Loucy (cell line): ENCODE data around the gene CYP2A13.
"Not testable (repeated sequence)": the region's sequence is repeated elsewhere in the genome, so short reads cannot be mapped to it uniquely, and the experiment has no call there.

Source experiments
- H2AFZ ChIP-seq: fragments of 200-600 bp; sonication (generic); 2 replicates; pipeline ENCODE4 v1.6.0; 2016; ENCODE audit warnings: antibody characterized with exemption, mild to moderate bottlenecking, low read length, moderate library complexity
- H3F3A ChIP-seq: fragments of 200-600 bp; 2 replicates; pipeline ENCODE4 v1.6.0; 2016; ENCODE audit warnings: antibody characterized with exemption, low read depth, mild to moderate bottlenecking
- H3K27me3 ChIP-seq: fragments of 200-600 bp; sonication (generic); 2 replicates; pipeline ENCODE4 v1.6.1; 2014; ENCODE audit warnings: low read length, mild to moderate bottlenecking; ENCODE audit not compliant: insufficient read depth, poor library complexity, severe bottlenecking
- H3K36me3 ChIP-seq: fragments of 200-600 bp; sonication (generic); 2 replicates; pipeline ENCODE4 v1.6.1; 2016; ENCODE audit warnings: low read length; ENCODE audit not compliant: insufficient read depth
- H3K4me1 ChIP-seq: fragments of 200-600 bp; sonication (generic); 2 replicates; pipeline ENCODE4 v1.5.1; 2014; ENCODE audit warnings: low read length, mild to moderate bottlenecking; ENCODE audit not compliant: insufficient read depth, poor library complexity, severe bottlenecking
- H3K4me2 ChIP-seq: fragments of 200-600 bp; sonication (generic); 2 replicates; pipeline ENCODE4 v1.6.0; 2014; ENCODE audit warnings: antibody characterized with exemption, low read length, low read depth, mild to moderate bottlenecking; ENCODE audit not compliant: poor library complexity, severe bottlenecking
- H3K4me3 ChIP-seq: fragments of 200-600 bp; sonication (generic); 2 replicates; pipeline ENCODE4 v1.5.1; 2014; ENCODE audit warnings: low read length, mild to moderate bottlenecking, mixed read lengths; ENCODE audit not compliant: poor library complexity, severe bottlenecking
- H3K79me2 ChIP-seq: fragments of 200-600 bp; sonication (generic); 2 replicates; pipeline ENCODE4 v1.6.1; 2014; ENCODE audit warnings: low read length; ENCODE audit not compliant: insufficient read depth
- H3K9ac ChIP-seq: fragments of 200-600 bp; sonication (generic); 2 replicates; pipeline ENCODE4 v1.6.0; 2014; ENCODE audit warnings: mild to moderate bottlenecking, low read depth, low read length, moderate library complexity; ENCODE audit not compliant: poor library complexity, severe bottlenecking
- H3K9me2 ChIP-seq: fragments of 200-600 bp; sonication (generic); replicated peaks from 2 replicates; pipeline ENCODE4 v1.6.1; 2016; ENCODE audit warnings: low read depth, low read length, mixed read lengths
- H3K9me3 ChIP-seq: fragments of 200-600 bp; sonication (generic); 2 replicates; pipeline ENCODE4 v1.6.1; 2014; ENCODE audit warnings: mild to moderate bottlenecking, antibody characterized with exemption, low read length, low read depth; ENCODE audit not compliant: insufficient read depth
- H4K20me1 ChIP-seq: fragments of 200-600 bp; sonication (generic); 2 replicates; pipeline ENCODE4 v1.6.0; 2014; ENCODE audit warnings: antibody characterized with exemption, low read length, mild to moderate bottlenecking; ENCODE audit not compliant: insufficient read depth, poor library complexity, severe bottlenecking
- EZH2phosphoT487 ChIP-seq: fragments of 200-600 bp; IDR thresholded peaks from 2 replicates; pipeline ENCODE4 v1.6.1; 2018; ENCODE audit warnings: antibody characterized with exemption, mild to moderate bottlenecking, moderate library complexity, borderline replicate concordance
- TF ChIP-seq, protein P1 (sequence below): fragments of 200-600 bp; sonication (generic); conservative IDR thresholded peaks from 2 replicates; pipeline ENCODE4 v1.5.1; 2014; ENCODE audit warnings: mild to moderate bottlenecking, antibody characterized with exemption, low read length

The CYP2A13 gene

DNA sequence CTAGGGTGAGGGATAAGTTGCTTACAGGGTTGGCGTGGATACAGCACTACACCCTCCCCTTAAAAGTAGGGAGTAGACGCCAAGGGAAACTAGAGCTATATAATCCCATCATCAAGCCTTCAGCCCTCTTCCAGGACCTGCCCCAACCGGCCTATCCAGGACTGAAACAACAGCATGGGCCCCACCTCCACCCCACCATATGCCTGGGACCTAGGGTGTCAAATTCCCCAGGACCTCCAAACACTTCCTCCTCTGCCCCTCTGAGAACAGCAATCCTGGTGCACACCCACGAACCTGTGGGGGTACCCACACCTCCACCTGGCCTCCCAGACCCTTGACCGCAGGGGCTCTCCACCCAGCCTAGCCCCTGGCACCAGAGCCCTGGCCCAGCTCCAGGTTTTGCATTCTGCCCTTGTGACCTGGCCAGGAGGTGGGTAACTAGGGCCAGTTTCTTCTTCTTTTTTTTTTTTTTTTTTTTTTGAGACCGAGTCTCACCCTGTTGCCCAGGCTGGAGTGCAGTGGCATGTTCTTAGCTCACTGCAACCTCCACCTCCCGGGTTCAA is 24.6 kb downstream of the CYP2A13 start:
- no peaks in the 10 kb centered on the region for H3K27me3 ChIP-seq
- H3K9ac ChIP-seq = no peak overlapping the region
- no peaks in the 10 kb centered on the region for H3K36me3 ChIP-seq
- TF ChIP-seq, protein P1, sequence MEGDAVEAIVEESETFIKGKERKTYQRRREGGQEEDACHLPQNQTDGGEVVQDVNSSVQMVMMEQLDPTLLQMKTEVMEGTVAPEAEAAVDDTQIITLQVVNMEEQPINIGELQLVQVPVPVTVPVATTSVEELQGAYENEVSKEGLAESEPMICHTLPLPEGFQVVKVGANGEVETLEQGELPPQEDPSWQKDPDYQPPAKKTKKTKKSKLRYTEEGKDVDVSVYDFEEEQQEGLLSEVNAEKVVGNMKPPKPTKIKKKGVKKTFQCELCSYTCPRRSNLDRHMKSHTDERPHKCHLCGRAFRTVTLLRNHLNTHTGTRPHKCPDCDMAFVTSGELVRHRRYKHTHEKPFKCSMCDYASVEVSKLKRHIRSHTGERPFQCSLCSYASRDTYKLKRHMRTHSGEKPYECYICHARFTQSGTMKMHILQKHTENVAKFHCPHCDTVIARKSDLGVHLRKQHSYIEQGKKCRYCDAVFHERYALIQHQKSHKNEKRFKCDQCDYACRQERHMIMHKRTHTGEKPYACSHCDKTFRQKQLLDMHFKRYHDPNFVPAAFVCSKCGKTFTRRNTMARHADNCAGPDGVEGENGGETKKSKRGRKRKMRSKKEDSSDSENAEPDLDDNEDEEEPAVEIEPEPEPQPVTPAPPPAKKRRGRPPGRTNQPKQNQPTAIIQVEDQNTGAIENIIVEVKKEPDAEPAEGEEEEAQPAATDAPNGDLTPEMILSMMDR = no peak
- no peak for TF ChIP-seq EZH2phosphoT487
- no peaks in the 10 kb centered on the region for H3K79me2 ChIP-seq
- no peaks in the 10 kb centered on the region for H3K9me2 ChIP-seq
- H3K9me3 ChIP-seq = no peaks in the 10 kb centered on the region
- H3K4me2 ChIP-seq = no peak overlapping the region
- H3F3A ChIP-seq = no peaks in the 10 kb centered on the region
- no peak overlapping the region for H2AFZ ChIP-seq
- H3K4me1 ChIP-seq = no peaks in the 10 kb centered on the region
- no peak overlapping the region for H3K4me3 ChIP-seq
- H4K20me1 ChIP-seq = no peaks in the 10 kb centered on the region

DNA sequence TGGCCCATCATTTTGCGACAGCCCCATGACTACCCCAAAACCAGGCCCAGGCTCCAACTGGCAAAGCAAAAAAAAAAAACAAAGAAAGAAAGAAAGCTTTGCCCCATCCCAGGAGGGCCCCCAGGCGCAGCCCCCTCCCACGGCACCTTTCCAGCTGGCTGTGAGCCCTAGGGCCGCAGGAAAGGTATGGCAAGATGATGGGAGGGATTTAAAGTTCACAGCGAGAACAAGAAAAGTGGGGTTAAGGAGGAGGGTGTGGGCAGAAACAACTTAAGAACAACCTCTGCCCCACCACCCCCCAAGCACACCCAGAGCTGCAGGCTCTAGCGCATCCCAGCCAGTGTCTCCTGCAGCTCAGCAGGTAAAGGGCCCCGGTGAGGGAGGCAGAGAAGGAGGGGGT is 25.9 kb downstream of the CYP2A13 start, which contains the start of gene CYP2F1:
TSS of gene CYP2F1 (plus strand) at position 301 of the 400 bp plus-strand sequence. CDS start 1,757 bp downstream, outside the sequence.
- Histone ChIP-seq H4K20me1 (no peaks in the 10 kb centered on the region), H3K9me3 (no peaks in the 10 kb centered on the region), H3F3A (no peaks in the 10 kb centered on the region), H3K4me2 (no peak within 1 kb of the TSS), H2AFZ (no peak within 1 kb of the TSS), H3K27me3 (no peaks in the 10 kb centered on the region), H3K36me3 (no peaks in the 10 kb centered on the region), H3K4me3 (no peak within 1 kb of the TSS), H3K79me2 (no peaks in the 10 kb centered on the region), H3K9me2 (no peaks in the 10 kb centered on the region), H3K9ac (no peak within 1 kb of the TSS), H3K4me1 (no peaks in the 10 kb centered on the region)
- TF ChIP-seq EZH2phosphoT487 = no peak
- TF ChIP-seq, protein P1 = no peak

DNA sequence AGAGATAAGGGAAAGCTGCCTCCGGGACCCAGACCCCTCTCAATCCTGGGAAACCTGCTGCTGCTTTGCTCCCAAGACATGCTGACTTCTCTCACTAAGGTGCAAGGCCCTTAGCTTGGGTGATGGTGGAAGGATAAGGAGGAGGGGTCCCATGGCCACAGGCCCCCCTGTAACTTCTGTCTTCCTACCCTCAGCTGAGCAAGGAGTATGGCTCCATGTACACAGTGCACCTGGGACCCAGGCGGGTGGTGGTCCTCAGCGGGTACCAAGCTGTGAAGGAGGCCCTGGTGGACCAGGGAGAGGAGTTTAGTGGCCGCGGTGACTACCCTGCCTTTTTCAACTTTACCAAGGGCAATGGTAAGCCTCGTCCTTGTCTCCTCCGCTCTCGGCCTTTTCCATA is 28.0 kb downstream of the CYP2A13 start:
- H3K36me3 ChIP-seq = no peaks in the 10 kb centered on the region
- TF ChIP-seq EZH2phosphoT487 = no peak
- TF ChIP-seq, protein P1 = no peak
- no peak overlapping the region for H3K4me3 ChIP-seq
- no peak overlapping the region for H2AFZ ChIP-seq
- no peaks in the 10 kb centered on the region for H3K9me3 ChIP-seq
- no peaks in the 10 kb centered on the region for H3F3A ChIP-seq
- H3K27me3 ChIP-seq = no peaks in the 10 kb centered on the region
- no peaks in the 10 kb centered on the region for H4K20me1 ChIP-seq
- no peak overlapping the region for H3K9ac ChIP-seq
- H3K4me2 ChIP-seq = no peak overlapping the region
- H3K9me2 ChIP-seq = no peaks in the 10 kb centered on the region
- no peaks in the 10 kb centered on the region for H3K4me1 ChIP-seq
- no peaks in the 10 kb centered on the region for H3K79me2 ChIP-seq

DNA sequence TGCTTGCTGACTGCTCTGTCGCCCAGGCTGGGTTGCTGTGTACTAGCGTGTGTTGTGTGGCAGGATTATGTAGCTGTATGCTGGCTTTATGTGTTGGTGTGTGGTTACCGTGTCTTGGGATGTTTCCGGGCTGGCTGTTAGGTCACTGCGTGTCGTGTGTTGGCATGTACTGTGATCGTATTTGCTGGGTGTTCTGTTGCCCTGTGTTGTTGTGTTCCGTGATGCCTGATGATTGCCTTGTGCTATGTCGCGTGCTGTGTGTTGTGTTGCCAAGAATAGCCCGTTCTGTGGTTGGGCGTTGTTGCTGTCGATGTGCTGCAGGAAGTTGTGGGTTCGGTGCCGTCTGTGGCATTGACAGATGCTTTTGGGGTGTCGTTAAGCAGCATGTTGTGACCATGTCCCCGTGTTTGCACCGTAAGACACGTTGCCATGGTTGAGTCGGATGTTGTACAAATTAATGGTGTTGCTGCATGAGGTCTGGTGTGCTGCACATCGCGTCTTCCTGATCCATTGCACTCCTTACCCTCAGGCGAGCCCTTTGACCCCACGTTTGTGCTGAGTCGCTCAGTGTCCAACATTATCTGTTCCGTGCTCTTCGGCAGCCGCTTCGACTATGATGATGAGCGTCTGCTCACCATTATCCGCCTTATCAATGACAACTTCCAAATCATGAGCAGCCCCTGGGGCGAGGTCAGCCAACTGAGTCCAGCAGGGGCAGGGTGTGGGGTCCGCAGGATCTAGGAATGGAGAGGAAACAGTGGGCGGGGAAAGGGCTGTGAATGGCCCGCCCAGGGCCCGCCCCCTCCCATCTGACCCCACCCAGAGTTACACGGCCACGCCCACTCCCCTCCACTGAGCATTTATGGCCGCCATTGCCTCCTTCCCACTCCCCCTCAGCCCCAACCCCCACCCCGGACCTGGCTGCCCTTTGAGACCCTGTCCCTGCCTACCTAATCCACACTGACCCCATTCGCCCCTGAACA is 33.0 kb downstream of the CYP2A13 start:
- not testable (repeated sequence) for H3K4me3 ChIP-seq, H3K27me3 ChIP-seq, H3K9ac ChIP-seq, H3K4me2 ChIP-seq, H3K9me3 ChIP-seq, H3F3A ChIP-seq, H3K9me2 ChIP-seq, H4K20me1 ChIP-seq, H3K79me2 ChIP-seq, H3K36me3 ChIP-seq, H3K4me1 ChIP-seq, H2AFZ ChIP-seq

DNA sequence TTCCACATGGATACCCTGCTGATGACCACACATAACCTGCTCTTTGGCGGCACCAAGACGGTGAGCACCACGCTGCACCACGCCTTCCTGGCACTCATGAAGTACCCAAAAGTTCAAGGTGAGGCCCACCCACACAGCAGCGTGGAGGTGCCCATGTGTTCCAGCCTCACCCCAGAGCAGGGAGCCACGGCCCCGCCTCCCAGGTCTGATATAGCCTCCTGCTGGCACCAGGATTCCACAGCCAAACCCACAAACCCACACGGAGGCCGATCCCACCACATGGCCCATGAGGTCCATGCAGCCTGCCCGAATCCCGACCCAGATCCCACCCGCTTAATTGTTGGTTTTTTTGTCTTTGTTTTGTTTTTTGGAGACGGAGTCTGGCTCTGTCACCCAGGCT is 34.6 kb downstream of the CYP2A13 start:
- not testable (repeated sequence) for H3K4me2 ChIP-seq, H3K27me3 ChIP-seq, H3K9ac ChIP-seq, H4K20me1 ChIP-seq, H3K9me3 ChIP-seq, H3K4me1 ChIP-seq, H3K4me3 ChIP-seq, H3K9me2 ChIP-seq, H3K36me3 ChIP-seq, H3K79me2 ChIP-seq, H3F3A ChIP-seq, H2AFZ ChIP-seq
